Activated CD4-positive, alpha-beta memory T cell treated with anti-CD3 and anti-CD28 coated beads for 36 hours (primary cell): ENCODE data around the gene CBFA2T3. TPM values are rescaled to one million over a fixed set of nuclear protein-coding genes. Genes with fewer than 3 reads are reported as not detected.

Source experiments
- CTCF ChIA-PET: fragments of 350-600 bp; sonication (Branson Sonifier 250); formaldehyde crosslinking; loops from one replicate; lab custom pipeline; 2021; ENCODE audit warnings: antibody characterized with exemption, inconsistent platforms; lab: Charles Lee
- POLR2A ChIA-PET: fragments of 350-600 bp; sonication (Branson Sonifier 250); formaldehyde crosslinking; loops from one replicate; lab custom pipeline; 2021; ENCODE audit warnings: antibody characterized with exemption; lab: Charles Lee
- DNase-seq: peaks from one replicate; pipeline ENCODE4 v3.0.0-alpha.2; 2020
- H3K27ac Mint-ChIP-seq: one replicate; pipeline ENCODE4 v1.8.0; 2021; ENCODE audit warnings: mixed read lengths
- H3K27me3 Mint-ChIP-seq: one replicate; pipeline ENCODE4 v1.8.0; 2021; ENCODE audit warnings: mixed read lengths
- H3K36me3 Mint-ChIP-seq: one replicate; pipeline ENCODE4 v1.8.0; 2021; ENCODE audit warnings: mixed read lengths
- H3K4me1 Mint-ChIP-seq: one replicate; pipeline ENCODE4 v1.8.0; 2021; ENCODE audit warnings: low read depth, mixed read lengths
- H3K4me3 Mint-ChIP-seq: one replicate; pipeline ENCODE4 v1.8.0; 2021; ENCODE audit warnings: mild to moderate bottlenecking, mixed read lengths
- H3K9me3 Mint-ChIP-seq: one replicate; pipeline ENCODE4 v1.8.0; 2021; ENCODE audit warnings: mixed read lengths
- intact Hi-C: fragments of 100-400 bp; cut with micrococcal nuclease; formaldehyde crosslinking; loops from one replicate; pipeline ENCODE4 v1.15.1; 2023
- total RNA-seq, 2 experiments: library from RNA; stranded (reverse); gene quantifications; one replicate each; pipeline ENCODE4 v1.2.3, GENCODE V29; 2021

The CBFA2T3 gene
- total RNA-seq, 2 experiments from 2014 or later: 0.12 TPM; not detected in 1

DNA sequence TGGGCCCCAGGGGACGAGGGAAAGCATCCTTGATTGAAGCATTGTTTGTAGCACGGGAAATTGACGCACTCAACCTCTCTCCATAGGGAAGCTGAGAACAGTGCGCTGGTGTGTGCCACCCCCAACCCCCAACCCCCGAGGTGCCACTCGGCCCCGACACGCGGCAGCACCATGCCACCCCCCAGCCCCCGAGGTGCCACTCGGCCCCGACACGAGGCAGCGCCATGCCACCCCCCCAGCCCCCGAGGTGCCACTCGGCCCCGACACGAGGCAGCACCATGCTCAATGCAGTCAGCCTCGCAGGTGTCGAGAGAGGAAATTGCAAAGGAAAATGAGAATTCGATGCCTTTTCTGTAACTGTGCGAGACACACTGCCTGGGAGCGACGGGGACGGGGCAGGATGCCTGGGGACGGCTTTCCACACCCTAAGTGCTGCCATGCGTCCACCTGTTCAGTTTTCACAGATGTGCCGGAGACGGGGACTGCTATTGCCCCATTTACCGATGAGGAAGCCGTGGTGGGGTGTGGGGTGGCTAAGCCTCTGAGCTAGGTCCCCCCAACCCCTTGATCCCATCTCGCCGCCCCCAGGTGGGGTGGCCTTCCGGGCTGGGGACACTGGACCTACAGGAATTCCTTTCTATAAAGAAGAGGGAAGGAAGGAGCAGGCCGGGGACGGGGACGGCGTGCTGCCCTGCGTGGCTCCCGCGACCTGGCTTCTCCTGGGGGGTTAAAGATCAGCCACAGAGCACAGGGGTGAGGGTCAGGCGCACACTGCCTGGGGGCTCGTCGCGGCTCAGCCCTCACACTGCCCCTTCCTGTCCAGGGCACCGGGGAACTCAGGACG, 9.8 kb downstream of the CBFA2T3 start:
- Mint-ChIP-seq H3K27ac (no peak overlapping the region), H3K4me3 (no peak overlapping the region)

DNA sequence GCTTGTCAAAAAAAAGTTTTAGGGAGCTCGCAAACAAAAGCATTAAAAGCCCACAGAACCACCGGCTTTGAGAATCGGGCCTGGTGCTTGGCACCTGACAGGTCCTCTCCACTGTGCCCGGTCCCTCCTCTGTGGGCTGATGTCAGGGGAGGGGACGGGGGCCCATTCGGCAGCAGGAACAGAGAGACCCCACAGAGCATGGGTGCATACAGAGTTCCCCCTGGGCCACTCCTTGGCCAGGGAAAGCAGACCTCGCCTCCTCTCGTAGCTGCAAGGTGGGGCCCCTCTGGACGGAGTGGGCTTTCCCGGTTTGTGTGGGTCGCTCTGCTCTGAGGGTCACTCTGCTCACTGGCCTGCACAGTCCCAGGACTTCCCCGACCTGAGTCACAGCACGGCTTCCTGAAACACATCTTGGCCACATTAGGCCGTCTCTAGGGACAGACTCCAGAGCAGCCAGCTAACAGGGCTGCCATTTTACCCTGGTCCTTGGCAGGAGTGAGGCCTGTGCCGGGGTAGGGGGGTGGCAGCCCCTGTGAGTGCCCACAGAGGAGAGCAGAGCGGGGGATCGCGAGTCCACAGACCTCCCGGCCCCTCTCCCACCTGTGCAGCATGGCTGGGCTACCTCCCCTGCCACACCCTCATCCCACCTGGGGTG, 11.1 kb downstream of the CBFA2T3 start:
- CTCF ChIA-PET: no interaction called here
- H3K9me3 Mint-ChIP-seq: no peaks in the 10 kb centered on the region
- intact Hi-C loops: no loop called here

More for the DNA sequence above, 9.8 kb downstream of the CBFA2T3 start:
- peaks cover 13% of the 10 kb centered on the region for H3K27me3 Mint-ChIP-seq
- ChIA-PET POLR2A (no interaction called here), CTCF (no interaction called here)
- no peaks in the 10 kb centered on the region for H3K9me3 Mint-ChIP-seq
- H3K36me3 Mint-ChIP-seq: no peaks in the 10 kb centered on the region
- intact Hi-C loops: no loop called here
- DNase-seq: no peak
- peaks cover 9% of the 10 kb centered on the region for H3K4me1 Mint-ChIP-seq

GRCh38 chr16:88965411-88965810, 11.6 kb downstream of the CBFA2T3 start:
- peaks cover 9% of the 10 kb centered on the region for H3K4me1 Mint-ChIP-seq
- intact Hi-C loops: no loop called here
- ChIA-PET POLR2A (no interaction called here), CTCF (no interaction called here)
- no peaks in the 10 kb centered on the region for H3K9me3 Mint-ChIP-seq
- DNase-seq: no peak
- peaks cover 17% of the 10 kb centered on the region for H3K27me3 Mint-ChIP-seq
- no peak overlapping the region for H3K27ac Mint-ChIP-seq
- no peak overlapping the region for H3K4me3 Mint-ChIP-seq
- H3K36me3 Mint-ChIP-seq: no peaks in the 10 kb centered on the region

More for the DNA sequence above, 11.1 kb downstream of the CBFA2T3 start:
- DNase-seq: no peak
- no peak overlapping the region for H3K27ac Mint-ChIP-seq
- POLR2A ChIA-PET: no interaction called here
- peaks cover 17% of the 10 kb centered on the region for H3K27me3 Mint-ChIP-seq
- H3K4me1 Mint-ChIP-seq: peaks cover 9% of the 10 kb centered on the region
- no peak overlapping the region for H3K4me3 Mint-ChIP-seq
- H3K36me3 Mint-ChIP-seq: no peaks in the 10 kb centered on the region

GRCh38 chr16:88964636-88965035, 12.4 kb downstream of the CBFA2T3 start:
- POLR2A ChIA-PET: no interaction called here
- no peak for DNase-seq
- Mint-ChIP-seq H3K27me3 (peaks cover 17% of the 10 kb centered on the region), H3K4me3 (no peak overlapping the region), H3K36me3 (no peaks in the 10 kb centered on the region), H3K9me3 (no peaks in the 10 kb centered on the region), H3K4me1 (peaks cover 9% of the 10 kb centered on the region), H3K27ac (no peak overlapping the region)
- intact Hi-C loops: no loop called here
- CTCF ChIA-PET: no interaction called here

DNA sequence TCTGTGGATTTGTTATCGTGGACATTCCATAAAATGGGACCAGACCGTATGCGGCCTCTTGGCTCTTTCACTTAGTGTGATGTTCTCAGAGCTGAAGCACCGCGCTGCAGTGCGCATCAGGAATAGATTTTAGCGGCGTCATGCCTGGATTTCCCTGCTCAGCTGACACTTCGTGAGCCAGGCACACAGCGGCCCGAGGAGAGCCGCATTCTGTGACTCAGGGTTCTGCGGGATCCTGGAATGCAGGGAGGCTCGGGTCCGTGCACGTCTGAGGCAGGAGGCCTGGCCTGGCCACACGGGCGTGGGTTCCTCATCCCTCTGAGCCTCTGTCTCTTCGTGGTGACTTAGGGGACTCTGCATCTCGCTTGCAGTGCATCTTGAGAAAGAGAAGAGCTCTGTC, 13.4 kb downstream of the CBFA2T3 start:
- Mint-ChIP-seq H3K4me1 (peaks cover 9% of the 10 kb centered on the region), H3K27me3 (peaks cover 23% of the 10 kb centered on the region), H3K9me3 (no peaks in the 10 kb centered on the region), H3K4me3 (no peak overlapping the region), H3K27ac (no peak overlapping the region), H3K36me3 (no peaks in the 10 kb centered on the region)
- no peak for DNase-seq
- ChIA-PET POLR2A (no interaction called here), CTCF (no interaction called here)
- intact Hi-C loops: no loop called here

- Mint-ChIP-seq H3K9me3 (no peaks in the 10 kb centered on the region), H3K4me3 (no peak overlapping the region), H3K27ac (no peak overlapping the region), H3K36me3 (no peaks in the 10 kb centered on the region), H3K27me3 (peaks cover 26% of the 10 kb centered on the region), H3K4me1 (peaks cover 13% of the 10 kb centered on the region)
- DNase-seq: no peak
- POLR2A ChIA-PET: no interaction called here
- CTCF ChIA-PET: no interaction called here
- intact Hi-C loops: no loop called here
Observed at GRCh38 chr16:88962478-88963152, 14.4 kb downstream of the CBFA2T3 start.

DNA sequence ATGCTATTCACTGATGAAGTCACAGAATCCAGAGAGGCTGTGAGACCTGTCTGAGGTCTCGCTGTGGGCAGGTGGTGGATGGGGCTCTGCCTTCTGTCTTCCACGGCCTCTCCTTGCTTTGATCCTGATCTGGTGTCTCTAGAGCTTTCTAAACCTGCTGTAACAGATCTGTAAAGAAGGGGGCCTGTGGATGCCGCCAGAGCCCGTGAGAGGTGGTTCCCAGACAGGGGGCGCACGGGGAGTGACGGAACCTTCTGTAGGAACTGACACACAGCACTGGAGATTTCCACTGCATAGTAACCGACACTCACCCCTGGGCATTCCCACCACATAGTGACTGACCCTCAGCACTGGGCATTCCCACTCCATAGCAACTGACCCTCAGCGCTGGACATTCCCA, 16.0 kb downstream of the CBFA2T3 start:
- Mint-ChIP-seq H3K36me3 (no peaks in the 10 kb centered on the region), H3K27ac (no peak overlapping the region), H3K4me1 (peaks cover 16% of the 10 kb centered on the region), H3K9me3 (no peaks in the 10 kb centered on the region), H3K4me3 (no peak overlapping the region), H3K27me3 (peaks cover 24% of the 10 kb centered on the region)
- POLR2A ChIA-PET: no interaction called here
- CTCF ChIA-PET: no interaction called here
- intact Hi-C loops: no loop called here
- no peak for DNase-seq

DNA sequence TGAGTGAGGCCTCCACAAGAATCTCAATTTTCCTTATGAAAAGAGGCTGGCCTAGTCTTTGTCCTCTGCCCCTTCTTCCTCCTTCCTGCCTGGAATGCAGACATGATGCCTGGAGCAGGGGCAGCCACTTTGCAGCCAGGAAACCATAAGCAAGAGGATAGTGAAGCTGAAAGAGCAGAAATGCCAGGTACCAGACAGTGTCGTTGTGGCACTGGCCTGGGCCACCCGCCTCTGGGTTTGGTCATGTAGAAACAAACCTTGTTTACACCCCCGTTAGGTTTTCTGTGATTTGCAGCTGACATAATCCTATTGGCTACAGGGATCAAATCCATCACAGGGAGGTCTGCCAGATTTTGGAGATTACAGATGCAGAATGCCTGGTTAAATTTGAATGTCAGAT, 16.5 kb downstream of the CBFA2T3 start:
- CTCF ChIA-PET: no interaction called here
- no peaks in the 10 kb centered on the region for H3K9me3 Mint-ChIP-seq
- H3K4me1 Mint-ChIP-seq: peaks cover 16% of the 10 kb centered on the region
- no peaks in the 10 kb centered on the region for H3K36me3 Mint-ChIP-seq
- intact Hi-C loops: no loop called here
- no peak for DNase-seq
- H3K27ac Mint-ChIP-seq: no peak overlapping the region
- peaks cover 24% of the 10 kb centered on the region for H3K27me3 Mint-ChIP-seq
- POLR2A ChIA-PET: no interaction called here
- H3K4me3 Mint-ChIP-seq: no peak overlapping the region

GRCh38 chr16:88959022-88959421, 18.0 kb downstream of the CBFA2T3 start:
- DNase-seq: no peak
- Mint-ChIP-seq H3K27me3 (peaks cover 24% of the 10 kb centered on the region), H3K36me3 (no peaks in the 10 kb centered on the region), H3K4me3 (no peak overlapping the region), H3K9me3 (no peaks in the 10 kb centered on the region), H3K4me1 (peaks cover 16% of the 10 kb centered on the region), H3K27ac (no peak overlapping the region)
- ChIA-PET POLR2A (no interaction called here), CTCF (no interaction called here)
- intact Hi-C loops: no loop called here

GRCh38 chr16:88957887-88958577, 19.0 kb downstream of the CBFA2T3 start:
- peak; percentile 40 for DNase-seq
- no peaks in the 10 kb centered on the region for H3K9me3 Mint-ChIP-seq
- H3K4me3 Mint-ChIP-seq: no peak overlapping the region
- intact Hi-C loops: no loop called here
- H3K4me1 Mint-ChIP-seq: peaks cover 16% of the 10 kb centered on the region
- peaks cover 24% of the 10 kb centered on the region for H3K27me3 Mint-ChIP-seq
- H3K27ac Mint-ChIP-seq: no peak overlapping the region
- CTCF ChIA-PET: no interaction called here
- H3K36me3 Mint-ChIP-seq: no peaks in the 10 kb centered on the region
- POLR2A ChIA-PET: interaction anchor here (1.3 kb wide), 1 partner anchor 74 kb away, joined by 4 read pairs; no protein-coding TSS in a partner anchor

GRCh38 chr16:88957433-88957767, 19.6 kb downstream of the CBFA2T3 start:
- intact Hi-C loops: no loop called here
- no peak overlapping the region for H3K27ac Mint-ChIP-seq
- no peaks in the 10 kb centered on the region for H3K36me3 Mint-ChIP-seq
- no peak for DNase-seq
- peaks cover 16% of the 10 kb centered on the region for H3K4me1 Mint-ChIP-seq
- ChIA-PET CTCF (no interaction called here), POLR2A (interaction anchor here (1.3 kb wide), 1 partner anchor 74 kb away, joined by 4 read pairs; no protein-coding TSS in a partner anchor)
- H3K9me3 Mint-ChIP-seq: no peaks in the 10 kb centered on the region
- no peak overlapping the region for H3K4me3 Mint-ChIP-seq
- peaks cover 24% of the 10 kb centered on the region for H3K27me3 Mint-ChIP-seq
